ENCODE measurements around the gene RFNG. TPM values are rescaled to one million over a fixed set of nuclear protein-coding genes. Genes with fewer than 3 reads are reported as not detected.

Gene RFNG
- total and polyA plus RNA-seq, 2 of the 4 experiments (the other 2 are of a cell fraction) = 6.8 to 47.3 TPM

- TF ChIP-seq RFX5 (IDR thresholded peaks at IDR 0.05; ENCODE audit: low read depth, low read length) = no peak
- TF ChIP-seq NFE2L2 (IDR thresholded peaks at IDR 0.05; ENCODE audit: low read depth, low read length) = no peak
- no peak for TF ChIP-seq MAFK (IDR thresholded peaks at IDR 0.05; ENCODE audit: low read depth, low read length)
Measured at GRCh38 chr17:82003411-82004381, 47.9 kb downstream of the RFNG start (continued).

DNA sequence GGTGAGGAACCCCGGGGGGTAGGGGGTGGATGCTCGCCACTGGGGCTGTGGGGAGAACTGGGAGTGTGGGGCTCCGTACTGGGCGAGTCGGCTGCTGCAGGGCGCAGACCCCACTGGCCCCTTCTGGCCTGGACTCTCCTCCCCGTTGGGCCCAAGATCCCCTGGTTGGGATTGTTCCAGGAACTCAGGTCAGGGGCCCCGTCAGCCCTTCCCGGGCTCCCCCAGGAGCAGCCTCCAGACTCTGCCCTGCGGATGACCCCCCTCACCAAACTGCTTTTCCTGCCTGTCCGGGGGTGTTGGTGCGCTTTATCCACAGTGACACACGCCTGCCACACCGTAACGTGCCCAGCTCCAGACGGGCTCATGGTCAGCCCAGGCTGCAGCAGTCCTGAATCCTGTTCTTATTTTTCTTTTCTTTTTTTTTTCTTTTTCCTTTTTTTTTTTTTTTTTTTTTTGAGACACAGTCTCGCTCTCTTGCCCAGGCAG, 50.0 kb downstream of the RFNG start:
- intact Hi-C loops (cut with micrococcal nuclease) (no loop called here), in situ Hi-C loops (cut with MboI; ENCODE audit: low sequenced_read_pairs) (no loop called here), dilution Hi-C loops (cut with HindIII; ENCODE audit: low sequenced_read_pairs, unreplicated experiment) (no loop called here)
- Histone ChIP-seq H3K4ac (ENCODE audit: low read depth, low read length) (no peak overlapping the region), H4K91ac (ENCODE audit: insufficient read depth, low read depth, low read length) (no peak overlapping the region), H3K14ac (replicated peaks; ENCODE audit: low read depth, low read length) (no peak overlapping the region), H4K20me1 (ENCODE audit: insufficient read depth, low read length) (peaks cover 3% of the 10 kb centered on the region; the same call in 1 of the 2 replicates), H2BK5ac (ENCODE audit: low read depth, low read length, poor library complexity, severe bottlenecking) (no peak overlapping the region), H3K9ac (ENCODE audit: low read depth, low read length) (no peak overlapping the region), H4K8ac (ENCODE audit: low read depth in 2 of 2, low read length in 2 of 2) (no peak overlapping the region), H3K9me3 (ENCODE audit: control insufficient read depth, insufficient read depth, low read length) (no peaks in the 10 kb centered on the region), H3K27ac (ENCODE audit: insufficient read depth, low read length) (no peak overlapping the region), H3K56ac (ENCODE audit: extremely low read depth, insufficient read depth, low read length) (no peak overlapping the region), H4K5ac (ENCODE audit: low read depth, low read length) (no peak overlapping the region), H3K27me3 (ENCODE audit: control insufficient read depth, insufficient read depth, low read length) (no peaks in the 10 kb centered on the region), H2BK120ac (ENCODE audit: low read depth, low read length) (peak overlapping the region; percentile 19; the same call in 1 of the 2 replicates), H3K18ac (ENCODE audit: low read depth, low read length) (no peak overlapping the region), H3K23ac (ENCODE audit: low read depth, low read length) (no peak overlapping the region), H3K4me1 (ENCODE audit: control insufficient read depth, insufficient read depth, low read length) (peaks cover 26% of the 10 kb centered on the region), H2BK15ac (ENCODE audit: low read depth, low read length) (no peak overlapping the region), H2AK9ac (replicated peaks; ENCODE audit: low read depth, low read length, poor library complexity) (no peak overlapping the region), H3K4me3 (ENCODE audit: insufficient read depth, low read depth, low read length) (no peak overlapping the region), H3K4me2 (ENCODE audit: low read depth, low read length) (no peak overlapping the region), H3K79me1 (ENCODE audit: low read depth in 1 of 2, low read length in 2 of 2) (peaks cover 11 to 37% of the 10 kb centered on the region in 2 experiments; a peak in 3 of 4 replicates), H3K36me3 (ENCODE audit: control insufficient read depth, insufficient read depth, low read length) (peaks cover 6% of the 10 kb centered on the region; the same call in 1 of the 2 replicates), H2BK20ac (ENCODE audit: low read depth, low read length) (no peak overlapping the region), H3K9me1 (ENCODE audit: insufficient read depth, low read length) (peaks cover 18% of the 10 kb centered on the region), H2AFZ (replicated peaks; ENCODE audit: low read length, poor library complexity) (no peak overlapping the region), H2AK5ac (ENCODE audit: low read depth, low read length) (peak overlapping the region; percentile 49)
- no peak for ATAC-seq (ENCODE audit: low read depth)
- ChIA-PET CTCF (interaction anchor here (0.6 kb wide), 1 partner anchor 13 kb away, joined by 4 read pairs; no protein-coding TSS in a partner anchor), POLR2A (ENCODE audit: unreplicated experiment) (no interaction called here)
- BruUV-seq (replicated peaks) = no TSS peak
- WGBS, 2 experiments (ENCODE audit: extremely low coverage in 2 of 2, insufficient read length in 1 of 2) = 57% methylated on average over 2 of the region's 17 CpGs; no CpG with 5 or more reads in 1 of the 2 experiments
- no peak for DNase-seq
- TF ChIP-seq, protein P1, sequence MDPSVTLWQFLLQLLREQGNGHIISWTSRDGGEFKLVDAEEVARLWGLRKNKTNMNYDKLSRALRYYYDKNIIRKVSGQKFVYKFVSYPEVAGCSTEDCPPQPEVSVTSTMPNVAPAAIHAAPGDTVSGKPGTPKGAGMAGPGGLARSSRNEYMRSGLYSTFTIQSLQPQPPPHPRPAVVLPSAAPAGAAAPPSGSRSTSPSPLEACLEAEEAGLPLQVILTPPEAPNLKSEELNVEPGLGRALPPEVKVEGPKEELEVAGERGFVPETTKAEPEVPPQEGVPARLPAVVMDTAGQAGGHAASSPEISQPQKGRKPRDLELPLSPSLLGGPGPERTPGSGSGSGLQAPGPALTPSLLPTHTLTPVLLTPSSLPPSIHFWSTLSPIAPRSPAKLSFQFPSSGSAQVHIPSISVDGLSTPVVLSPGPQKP (IDR thresholded peaks at IDR 0.05; ENCODE audit: borderline replicate concordance, low read depth, low read length) = no peak
- TF ChIP-seq BHLHE40 (IDR thresholded peaks at IDR 0.05; ENCODE audit: low read depth, low read length) (no peak), SMC3 (IDR thresholded peaks at IDR 0.05; ENCODE audit: low read depth, low read length) (no peak), FOS (IDR thresholded peaks at IDR 0.05; ENCODE audit: low read depth, low read length) (no peak), MAZ (IDR thresholded peaks at IDR 0.05; ENCODE audit: borderline replicate concordance, low read depth, low read length) (no peak), USF2 (IDR thresholded peaks at IDR 0.05; ENCODE audit: low read depth, low read length) (no peak), CTCF (conservative IDR thresholded peaks at IDR 0.05; ENCODE audit: low read depth, low read length) (no peak), RCOR1 (IDR thresholded peaks at IDR 0.05; ENCODE audit: insufficient replicate concordance, low read length) (no peak)
